Measurements from ENCODE around the gene DAGLA.

GRCh38 chr11:61791737-61792309 lies 111.6 kb downstream of the DAGLA start:
- TF ChIP-seq YY1 (IDR thresholded peaks at IDR 0.05; ENCODE audit: insufficient read depth, insufficient read length) (no peak), ZNF274 (IDR thresholded peaks at IDR 0.05; ENCODE audit: low read depth, low read length) (no peak)

All from NT2/D1 (cell line).